NCI-H2196 (cell line): ENCODE measurements around the gene PLCG2.
"Not testable (repeated sequence)": the region's sequence is repeated elsewhere in the genome, so short reads cannot be mapped to it uniquely, and the experiment has no call there.

Source experiments
- DNase-seq: peaks from one replicate; lab custom pipeline; 2025; ENCODE audit not compliant: unreplicated experiment; lab: John Stamatoyannopoulos, UW

PLCG2 gene

GRCh38 chr16:81987121-81987520 lies 208.0 kb downstream of the PLCG2 start:
- no peak for DNase-seq

- DNase-seq = no peak
These were observed 208.6 kb downstream of the PLCG2 start for GRCh38 chr16:81987706-81988105.

GRCh38 chr16:81992859-81993258 lies 213.8 kb downstream of the PLCG2 start:
- DNase-seq = no peak

DNA sequence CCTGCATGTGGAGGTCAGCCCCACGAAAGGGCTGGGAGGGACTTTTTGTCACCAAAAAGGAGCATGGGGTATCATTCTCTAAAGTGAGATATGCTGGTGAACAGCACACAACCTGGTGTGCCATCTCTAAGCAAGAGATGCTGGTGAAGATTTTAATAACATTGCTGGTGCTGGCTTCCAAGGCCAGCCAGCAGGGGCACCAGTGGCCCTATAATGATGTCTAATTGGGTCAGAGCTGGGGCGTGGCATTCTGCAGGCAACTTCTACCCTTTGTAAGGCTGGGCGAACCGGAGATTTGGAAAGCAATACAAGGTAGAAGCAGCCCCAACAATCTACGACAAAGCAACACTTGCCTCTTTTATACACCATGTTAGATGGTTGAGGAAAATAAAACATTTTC lies 215.4 kb downstream of the PLCG2 start:
- no peak for DNase-seq

- no peak for DNase-seq
These were observed 216.6 kb downstream of the PLCG2 start for GRCh38 chr16:81995651-81996050.

- DNase-seq = no peak
These were observed 217.8 kb downstream of the PLCG2 start for GRCh38 chr16:81996664-81997509.

GRCh38 chr16:81997738-81998137 lies 218.6 kb downstream of the PLCG2 start:
- DNase-seq = no peak

DNA sequence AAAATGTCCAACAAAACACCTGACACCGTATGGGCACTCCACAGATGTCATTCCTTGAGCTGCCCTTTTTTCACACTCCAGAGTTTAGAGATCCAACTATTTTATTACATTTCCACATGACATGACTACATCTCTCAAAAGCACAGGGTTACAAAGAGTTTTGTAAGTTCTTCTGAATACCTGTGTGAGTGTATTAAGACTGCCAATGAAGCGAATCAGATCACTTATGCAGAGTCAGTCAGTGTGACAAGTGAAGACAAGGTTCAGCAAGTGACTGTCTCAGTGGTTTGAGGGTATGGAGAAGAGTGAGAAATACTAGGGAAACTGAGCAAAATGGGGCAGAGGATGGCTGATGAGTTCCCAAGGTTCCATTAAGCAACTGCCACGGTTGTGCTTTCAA lies 223.7 kb downstream of the PLCG2 start:
- no peak for DNase-seq

DNA sequence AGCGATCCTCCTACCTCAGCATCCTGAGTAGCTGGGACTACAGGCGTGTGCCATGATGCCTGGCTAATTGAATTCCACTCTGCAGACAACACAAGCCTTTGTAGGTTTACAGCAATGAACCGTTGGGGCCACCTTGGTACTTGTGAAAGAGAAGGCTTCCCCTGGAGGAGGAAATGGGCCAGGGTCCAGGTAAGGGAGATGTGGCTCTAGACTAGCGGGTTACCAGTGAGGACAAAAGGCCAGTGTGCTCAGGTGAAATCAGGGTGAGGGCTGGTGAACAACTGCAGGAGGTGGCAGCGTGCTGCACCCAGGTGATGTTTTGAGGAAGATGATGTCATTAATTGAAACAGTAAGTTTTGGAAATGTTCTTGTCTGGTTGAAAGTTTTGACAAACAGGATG lies 225.5 kb downstream of the PLCG2 start:
- DNase-seq = no peak

DNA sequence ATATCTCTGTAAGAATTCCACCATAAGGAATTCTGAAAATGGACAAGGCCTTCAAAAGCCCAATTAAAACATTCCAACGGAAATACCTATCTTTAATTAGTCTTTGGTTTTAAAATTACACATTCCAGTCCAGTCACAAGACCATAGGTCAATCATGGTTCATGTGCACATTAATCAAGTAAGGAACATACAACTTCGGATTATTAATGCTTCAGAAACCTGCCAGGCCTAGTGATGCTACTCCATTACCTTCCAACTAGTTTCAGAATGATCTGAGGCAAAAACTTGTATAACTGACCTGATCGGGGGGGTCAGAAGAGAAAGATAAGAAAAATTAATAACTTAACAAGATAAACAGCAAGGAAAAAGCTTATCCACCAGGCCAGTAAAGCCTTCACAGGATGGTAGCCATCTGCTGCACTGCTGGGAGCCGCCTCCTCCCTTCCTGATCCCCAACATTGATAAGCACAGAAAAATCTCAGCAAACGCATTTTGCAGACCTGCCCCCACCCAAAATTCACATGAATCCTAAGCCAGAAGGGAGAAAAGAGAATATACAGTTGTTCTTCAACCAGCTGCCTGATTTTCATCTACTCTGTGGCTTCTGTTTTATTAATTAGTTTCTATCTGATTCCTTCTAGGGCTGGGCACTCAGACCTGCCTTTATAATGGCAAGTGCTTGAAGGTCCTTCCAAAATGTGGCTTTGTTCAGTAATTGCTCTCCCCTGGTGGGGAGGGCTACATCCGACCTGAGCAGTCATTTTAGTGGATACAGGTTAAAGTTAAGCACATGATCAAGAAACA lies 226.1 kb downstream of the PLCG2 start:
- no peak for DNase-seq

- no peak for DNase-seq
These were observed 226.9 kb downstream of the PLCG2 start for GRCh38 chr16:82006036-82006435.

DNA sequence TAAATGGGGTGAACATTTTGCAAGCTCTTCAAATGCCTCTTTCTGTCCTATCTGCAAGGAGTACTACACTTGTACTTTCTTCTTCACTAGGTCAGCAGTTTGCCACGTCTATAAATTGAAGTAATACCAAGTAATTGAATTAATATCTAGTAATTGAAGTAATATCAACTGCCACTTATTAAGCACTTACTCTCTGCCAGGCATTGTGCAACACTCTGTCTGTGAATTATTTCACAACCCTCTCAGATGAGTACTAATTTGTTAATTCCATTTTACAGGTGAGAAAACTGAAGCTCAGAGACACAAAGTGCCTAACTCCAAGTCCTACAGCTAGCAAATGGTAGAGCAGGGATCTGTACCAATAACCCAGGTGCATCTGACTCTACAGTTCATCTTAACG lies 228.1 kb downstream of the PLCG2 start:
- no peak for DNase-seq

DNA sequence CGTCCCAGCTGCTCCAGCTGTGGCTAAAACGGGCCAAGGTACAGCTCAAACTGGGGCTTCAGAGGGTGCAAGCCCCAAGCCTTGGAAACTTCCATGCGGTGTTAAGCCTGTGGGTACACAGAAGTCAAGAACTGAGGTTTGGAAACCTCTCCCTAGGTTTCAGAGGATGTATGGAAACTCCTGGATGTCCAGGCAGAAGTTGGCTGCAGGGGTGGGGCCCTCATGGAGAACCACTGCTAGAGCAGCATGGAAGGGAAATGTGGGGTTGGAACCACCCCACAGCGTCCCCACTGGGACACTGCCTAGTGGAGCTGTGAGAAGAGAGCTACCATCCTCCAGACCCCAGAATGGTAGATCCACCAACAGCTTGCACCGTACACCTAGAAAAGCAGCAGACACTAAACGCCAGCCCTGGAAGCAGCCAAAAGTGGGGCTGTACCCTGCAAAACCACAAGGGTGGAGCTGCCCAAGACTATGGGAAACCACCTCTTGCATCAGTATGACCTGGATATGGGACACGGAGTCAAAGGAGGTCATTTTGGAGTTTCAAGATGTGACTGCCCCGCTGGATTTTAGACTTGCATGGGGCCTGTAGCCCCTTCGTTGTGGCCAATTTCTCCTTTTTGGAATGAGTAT lies 230.0 kb downstream of the PLCG2 start:
- no peak for DNase-seq

- DNase-seq = not testable (repeated sequence)
These were observed 230.7 kb downstream of the PLCG2 start for GRCh38 chr16:82009789-82010188.

DNA sequence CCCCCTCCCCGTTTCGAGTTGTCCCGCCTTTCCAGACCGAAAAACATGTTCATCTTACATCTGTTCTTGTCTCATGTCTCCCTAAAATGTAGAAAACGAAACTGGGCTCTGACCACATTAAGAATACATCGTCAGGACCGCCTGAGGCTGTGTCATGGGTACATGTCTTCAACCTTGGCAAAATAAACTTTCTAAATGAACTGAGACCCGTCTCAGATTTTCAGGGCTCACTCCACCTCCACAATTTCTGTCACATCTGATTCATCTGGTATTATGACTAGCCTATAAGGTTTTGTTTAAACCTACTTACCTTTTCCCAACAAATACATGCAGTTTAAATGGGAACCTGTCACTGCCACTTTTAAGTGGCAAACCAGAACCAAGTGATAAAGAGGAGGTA lies 231.6 kb downstream of the PLCG2 start:
- DNase-seq = no peak

DNA sequence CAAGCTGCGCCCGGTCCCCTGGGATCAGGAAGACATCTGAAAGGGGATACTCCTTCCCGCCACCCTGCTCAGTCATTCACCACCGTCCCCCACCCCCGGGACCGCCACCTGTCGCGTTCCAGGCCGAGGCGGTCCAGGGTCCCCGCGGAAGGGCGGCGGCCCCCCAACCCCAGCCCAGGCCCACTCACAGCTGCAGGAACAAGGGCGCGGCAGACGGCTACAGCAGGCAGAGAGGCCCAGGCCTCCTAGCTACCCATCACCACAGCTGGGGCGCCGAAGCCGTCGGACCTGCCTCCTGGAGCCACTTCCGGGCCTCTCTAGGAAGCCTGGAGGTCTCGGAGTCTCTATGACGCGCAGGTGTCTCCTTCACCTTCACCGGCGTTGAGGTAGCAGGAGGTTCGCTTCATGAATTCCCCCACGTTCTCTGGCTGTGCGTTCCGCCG lies 232.1 kb downstream of the PLCG2 start, which contains the start of gene SDR42E1:
SDR42E1 (minus strand) TSS at position 272 of the 443 bp plus-strand sequence. CDS start 10,612 bp downstream, outside the sequence.
- DNase-seq = peak; percentile 68
